SH-SY5Y (cell line): Measurements from ENCODE around the gene DHRS3.

ENCODE experiments used
- GATA2 ChIP-seq: IDR thresholded peaks from 2 replicates; pipeline ENCODE4 v1.6.1; 2011; ENCODE audit warnings: mild to moderate bottlenecking, low read depth, low read length
- GATA3 ChIP-seq: IDR thresholded peaks from 2 replicates; pipeline ENCODE4 v1.6.1; 2011; ENCODE audit warnings: low read depth, mild to moderate bottlenecking, low read length, moderate library complexity

- TF ChIP-seq GATA2 (no peak), GATA3 (no peak)
These were observed 2.5 kb upstream of the DHRS3 start for GRCh38 chr1:12620488-12620865.
